Endodermal cell (in vitro differentiated cells): ENCODE data around the gene CPNE2. TPM values are rescaled to one million over a fixed set of nuclear protein-coding genes. Genes with fewer than 3 reads are reported as not detected.

ENCODE experiments used
- DNase-seq: peaks from one replicate; pipeline ENCODE4 v3.0.0-alpha.2; 2017
- H3K27ac ChIP-seq: 2 replicates; pipeline ENCODE4 v1.5.1; 2013; ENCODE audit warnings: mild to moderate bottlenecking, low read depth, low read length, moderate library complexity
- H3K27me3 ChIP-seq: 2 replicates; pipeline ENCODE4 v1.6.1; 2013; ENCODE audit warnings: mild to moderate bottlenecking, low read length, moderate library complexity; ENCODE audit not compliant: insufficient read depth, control insufficient read depth, poor library complexity, severe bottlenecking
- H3K36me3 ChIP-seq: 2 replicates; pipeline ENCODE4 v1.7.0; 2013; ENCODE audit warnings: mild to moderate bottlenecking, low read length, moderate library complexity; ENCODE audit not compliant: control insufficient read depth, insufficient read depth
- H3K4me1 ChIP-seq: one replicate; pipeline ENCODE4 v1.7.0; 2013; ENCODE audit warnings: low read length; ENCODE audit not compliant: control insufficient read depth, insufficient read depth
- H3K4me3 ChIP-seq: 2 replicates; pipeline ENCODE4 v1.5.1; 2013; ENCODE audit warnings: mild to moderate bottlenecking, low read length, moderate library complexity
- H3K9ac ChIP-seq: 2 replicates; pipeline ENCODE4 v1.6.1; 2013; ENCODE audit warnings: mild to moderate bottlenecking, low read length, moderate library complexity; ENCODE audit not compliant: poor library complexity, severe bottlenecking; ENCODE audit errors: extremely low read depth
- H3K9me3 ChIP-seq: 2 replicates; pipeline ENCODE4 v1.6.1; 2013; ENCODE audit warnings: mild to moderate bottlenecking, low read length, moderate library complexity; ENCODE audit not compliant: control insufficient read depth
- H3K27ac Mint-ChIP-seq: 2 replicates; pipeline ENCODE4 v1.8.0; 2020; ENCODE audit warnings: mixed read lengths
- H3K27me3 Mint-ChIP-seq: 2 replicates; pipeline ENCODE4 v1.8.0; 2021; ENCODE audit warnings: mild to moderate bottlenecking, mixed read lengths; ENCODE audit not compliant: insufficient read depth
- H3K36me3 Mint-ChIP-seq: 2 replicates; pipeline ENCODE4 v1.8.0; 2020; ENCODE audit warnings: low read depth, mixed read lengths
- H3K4me1 Mint-ChIP-seq: 2 replicates; pipeline ENCODE4 v1.8.0; 2020; ENCODE audit warnings: mixed read lengths
- H3K4me3 Mint-ChIP-seq: 2 replicates; pipeline ENCODE4 v1.8.0; 2020; ENCODE audit warnings: mild to moderate bottlenecking, moderate library complexity, mixed read lengths
- H3K9me3 Mint-ChIP-seq: 2 replicates; pipeline ENCODE4 v1.8.0; 2020; ENCODE audit warnings: mild to moderate bottlenecking, mixed read lengths
- CTCF ChIP-seq: fragments of 200-600 bp; sonication (generic); conservative IDR thresholded peaks from 2 replicates; pipeline ENCODE4 v1.5.0; 2021; ENCODE audit warnings: antibody characterized with exemption, mild to moderate bottlenecking
- WGBS, 2 experiments: methylation state at CpG; one replicate each; pipeline versions ENCODE4 v1.1.5 to v1.1.7; 2013; ENCODE audit warnings: missing lambda C conversion rate in 2 of 2, mixed read lengths in 1 of 2; ENCODE audit not compliant: insufficient coverage in 1 of 2, insufficient read length in 1 of 2; 5-methylcytosine and 5-hydroxymethylcytosine counted together
- total RNA-seq, 2 donors: library from RNA; stranded (reverse); fragmentation: NEBNext Ultra II Directional in 1 of 2; extraction: Animal tissue kit (Norgen Biotek cat#: 25700) in 1 of 2; gene quantifications; 2 replicates in 1 of 2; 3 replicates in 1 of 2; pipeline ENCODE4 v1.2.1, GENCODE V29; 2021

CPNE2 gene
- total RNA-seq, 2 donors from 2014 or later: 12.3 to 16.6 TPM

GRCh38 chr16:57067347-57067746, 25.0 kb upstream of the CPNE2 start:
- TF ChIP-seq CTCF: no peak
- no peaks in the 10 kb centered on the region for H3K36me3 ChIP-seq
- no peak overlapping the region for H3K27ac Mint-ChIP-seq
- H3K27me3 Mint-ChIP-seq: peaks cover 1% of the 10 kb centered on the region
- no peaks in the 10 kb centered on the region for H3K27me3 ChIP-seq
- no peaks in the 10 kb centered on the region for H3K9me3 Mint-ChIP-seq
- H3K9me3 ChIP-seq: no peaks in the 10 kb centered on the region
- H3K4me3 ChIP-seq: no peak overlapping the region
- no peaks in the 10 kb centered on the region for H3K36me3 Mint-ChIP-seq
- H3K27ac ChIP-seq: no peak overlapping the region
- no peaks in the 10 kb centered on the region for H3K4me1 Mint-ChIP-seq
- WGBS, 2 experiments: 85 to 97% methylated on average over 3 of the region's 3 CpGs
- no peak overlapping the region for H3K9ac ChIP-seq
- H3K4me1 ChIP-seq: no peaks in the 10 kb centered on the region
- no peak for DNase-seq
- H3K4me3 Mint-ChIP-seq: no peak overlapping the region

DNA sequence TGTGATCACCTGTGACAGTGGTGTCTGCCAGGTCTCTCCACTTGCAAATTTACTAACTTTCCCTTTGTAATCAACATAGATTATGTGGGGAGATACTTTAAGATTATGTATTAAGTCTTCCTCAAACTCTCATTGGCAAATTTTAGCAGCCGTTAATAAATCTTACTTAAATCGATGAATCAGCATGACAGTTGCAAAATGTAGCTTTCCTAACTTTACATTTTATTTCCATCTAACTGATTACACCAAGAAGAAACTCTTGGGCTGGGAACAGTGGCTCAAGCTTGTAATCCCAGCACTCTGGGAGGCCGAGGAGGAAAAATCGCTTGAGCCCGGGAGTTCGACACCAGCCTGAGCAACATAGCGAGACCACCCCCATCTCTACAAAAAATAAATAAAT, 23.3 kb upstream of the CPNE2 start:
- WGBS, 2 experiments: 84% methylated on average over 4 of the region's 7 CpGs; no CpG with 5 or more reads in 1 of the 2 experiments
- H3K27me3 ChIP-seq: no peaks in the 10 kb centered on the region
- no peak overlapping the region for H3K9ac ChIP-seq
- DNase-seq: no peak
- no peak overlapping the region for H3K4me3 ChIP-seq
- H3K27ac ChIP-seq: no peak overlapping the region
- H3K9me3 Mint-ChIP-seq: no peaks in the 10 kb centered on the region
- H3K4me1 Mint-ChIP-seq: no peaks in the 10 kb centered on the region
- H3K4me3 Mint-ChIP-seq: no peak overlapping the region
- H3K27me3 Mint-ChIP-seq: peaks cover 1% of the 10 kb centered on the region
- H3K27ac Mint-ChIP-seq: no peak overlapping the region
- TF ChIP-seq CTCF: no peak
- H3K9me3 ChIP-seq: no peaks in the 10 kb centered on the region
- H3K36me3 Mint-ChIP-seq: no peaks in the 10 kb centered on the region
- no peaks in the 10 kb centered on the region for H3K36me3 ChIP-seq
- no peaks in the 10 kb centered on the region for H3K4me1 ChIP-seq

DNA sequence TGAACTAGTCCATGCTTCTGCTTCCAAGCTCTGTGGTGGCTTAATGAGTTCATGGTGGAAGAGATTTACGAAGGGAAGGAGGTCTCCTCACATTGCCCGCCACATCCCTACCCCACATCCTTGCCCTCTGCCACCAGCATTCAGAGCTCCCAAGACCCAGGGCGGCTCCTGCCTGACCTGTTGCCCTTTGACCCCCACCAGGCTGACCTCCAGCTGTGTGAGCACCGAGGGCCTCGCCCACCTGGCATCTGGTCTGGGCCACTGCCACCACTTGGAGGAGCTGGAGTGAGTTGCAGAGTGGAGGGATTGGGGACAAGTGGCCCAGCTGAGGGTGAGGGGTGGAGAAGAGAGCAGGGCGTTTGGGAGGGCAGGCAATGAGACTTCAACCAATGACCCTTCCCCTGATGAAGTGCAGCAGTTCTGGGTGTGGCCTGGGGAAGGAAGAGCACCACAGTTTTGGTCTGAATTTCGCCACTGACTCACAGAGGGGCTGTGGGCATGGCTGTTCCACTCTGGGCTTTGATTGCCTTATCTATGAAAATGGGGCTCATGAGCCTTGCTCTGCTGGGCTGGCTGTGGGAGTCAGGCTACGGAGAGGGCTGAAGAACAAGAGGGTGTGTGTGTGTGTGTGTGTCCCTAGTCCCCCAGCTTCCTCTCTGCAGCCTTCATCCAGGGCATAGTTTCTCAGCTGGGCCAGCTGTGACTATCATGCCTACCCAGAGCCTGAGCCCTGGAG, 22.6 kb upstream of the CPNE2 start:
- H3K27me3 ChIP-seq: no peaks in the 10 kb centered on the region
- H3K9ac ChIP-seq: no peak overlapping the region
- DNase-seq: no peak
- no peak overlapping the region for H3K4me3 ChIP-seq
- Mint-ChIP-seq H3K9me3 (no peaks in the 10 kb centered on the region), H3K4me1 (no peaks in the 10 kb centered on the region), H3K27ac (no peak overlapping the region), H3K4me3 (no peak overlapping the region), H3K36me3 (no peaks in the 10 kb centered on the region), H3K27me3 (peaks cover 1% of the 10 kb centered on the region)
- no peaks in the 10 kb centered on the region for H3K36me3 ChIP-seq
- WGBS, 2 experiments: 77 to 87% methylated on average over 3 to 8 of the region's 8 CpGs
- no peaks in the 10 kb centered on the region for H3K4me1 ChIP-seq
- no peak overlapping the region for H3K27ac ChIP-seq
- H3K9me3 ChIP-seq: no peaks in the 10 kb centered on the region
- no peak for TF ChIP-seq CTCF
